ENCODE data around the gene NPC1.
A peak's percentile ranks its signal among the peaks of the same experiment; 100 is the strongest.
"Not testable (repeated sequence)": the region's sequence is repeated elsewhere in the genome, so short reads cannot be mapped to it uniquely, and the experiment has no call there.

Gene NPC1

DNA sequence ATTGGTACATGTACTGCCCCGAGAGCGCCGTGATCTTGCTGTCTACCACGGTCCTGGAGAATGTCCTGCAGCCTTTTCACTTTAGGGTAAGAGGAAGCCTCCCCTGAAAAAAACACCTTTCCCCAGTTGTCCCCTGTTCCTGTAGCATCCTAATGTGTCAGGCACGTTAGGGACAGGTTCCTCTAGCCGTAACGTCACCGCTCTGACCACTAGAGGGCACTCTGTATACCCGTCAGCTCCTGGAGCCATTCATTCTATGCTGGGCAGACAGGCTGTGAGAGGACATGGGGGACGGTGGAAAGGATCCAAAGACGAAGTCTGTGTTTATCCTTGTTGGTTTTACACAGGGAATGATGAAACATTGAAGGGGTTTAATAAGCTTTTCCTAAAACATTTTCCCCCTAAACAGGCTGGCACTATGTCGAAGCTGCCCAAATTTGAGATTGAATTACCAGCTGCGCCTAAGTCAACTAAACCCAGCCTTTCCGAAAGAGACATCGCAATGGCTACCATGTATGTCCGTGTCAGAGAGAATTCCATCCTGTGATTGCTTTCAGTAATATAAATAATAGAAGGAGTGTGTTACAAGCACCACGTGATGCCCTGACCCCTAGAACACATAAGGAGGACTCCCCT, 70.3 kb downstream of the NPC1 start:
- DNase-seq = peak; percentile 20

- DNase-seq = no peak
These were observed 73.7 kb downstream of the NPC1 start for GRCh38 chr18:23512641-23513040.

- not testable (repeated sequence) for DNase-seq
These were observed 74.1 kb downstream of the NPC1 start for GRCh38 chr18:23512216-23512615.

GRCh38 chr18:23510923-23511322, 75.4 kb downstream of the NPC1 start:
- DNase-seq = not testable (repeated sequence)

GRCh38 chr18:23506393-23506792, 79.9 kb downstream of the NPC1 start:
- no peak for DNase-seq

DNA sequence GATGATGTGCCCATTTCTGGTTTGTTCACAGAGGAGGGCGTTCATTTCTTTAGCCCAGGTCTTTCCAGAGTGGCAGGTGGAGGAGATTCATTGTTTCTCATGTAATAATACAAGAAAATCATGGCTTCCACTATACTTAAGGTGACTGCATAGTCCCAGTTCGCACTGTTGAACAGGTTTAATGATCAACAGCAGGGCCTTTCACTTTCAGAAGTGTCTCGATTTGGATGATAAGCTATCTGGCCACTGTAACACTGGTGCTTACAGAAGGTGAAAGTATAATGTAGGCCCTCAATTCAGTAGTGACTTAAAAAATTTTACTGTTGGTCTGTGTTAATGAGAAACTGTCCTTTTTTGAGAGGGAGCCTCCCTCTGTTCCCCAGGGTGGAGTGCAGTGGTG, 81.6 kb downstream of the NPC1 start:
- no peak for DNase-seq

DNA sequence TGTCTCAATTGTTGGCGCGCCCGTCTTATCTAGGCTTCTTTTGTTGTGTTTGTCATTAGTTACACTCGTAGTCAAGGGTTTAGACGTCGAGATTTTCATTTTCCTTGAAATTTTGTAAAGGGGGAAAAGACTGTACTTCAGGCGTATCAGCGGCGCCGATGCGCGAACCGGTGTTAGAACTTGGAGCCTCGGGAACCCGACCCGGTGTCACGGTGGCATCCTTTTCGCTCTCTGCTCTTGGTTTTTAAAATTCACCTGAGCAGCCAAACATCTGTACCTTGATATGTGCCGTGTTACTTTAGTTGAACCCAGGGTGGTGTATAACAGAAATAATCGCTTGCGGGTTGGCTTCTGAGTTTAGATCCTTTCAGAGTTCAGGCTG, 82.4 kb downstream of the NPC1 start:
- DNase-seq = no peak

DNA sequence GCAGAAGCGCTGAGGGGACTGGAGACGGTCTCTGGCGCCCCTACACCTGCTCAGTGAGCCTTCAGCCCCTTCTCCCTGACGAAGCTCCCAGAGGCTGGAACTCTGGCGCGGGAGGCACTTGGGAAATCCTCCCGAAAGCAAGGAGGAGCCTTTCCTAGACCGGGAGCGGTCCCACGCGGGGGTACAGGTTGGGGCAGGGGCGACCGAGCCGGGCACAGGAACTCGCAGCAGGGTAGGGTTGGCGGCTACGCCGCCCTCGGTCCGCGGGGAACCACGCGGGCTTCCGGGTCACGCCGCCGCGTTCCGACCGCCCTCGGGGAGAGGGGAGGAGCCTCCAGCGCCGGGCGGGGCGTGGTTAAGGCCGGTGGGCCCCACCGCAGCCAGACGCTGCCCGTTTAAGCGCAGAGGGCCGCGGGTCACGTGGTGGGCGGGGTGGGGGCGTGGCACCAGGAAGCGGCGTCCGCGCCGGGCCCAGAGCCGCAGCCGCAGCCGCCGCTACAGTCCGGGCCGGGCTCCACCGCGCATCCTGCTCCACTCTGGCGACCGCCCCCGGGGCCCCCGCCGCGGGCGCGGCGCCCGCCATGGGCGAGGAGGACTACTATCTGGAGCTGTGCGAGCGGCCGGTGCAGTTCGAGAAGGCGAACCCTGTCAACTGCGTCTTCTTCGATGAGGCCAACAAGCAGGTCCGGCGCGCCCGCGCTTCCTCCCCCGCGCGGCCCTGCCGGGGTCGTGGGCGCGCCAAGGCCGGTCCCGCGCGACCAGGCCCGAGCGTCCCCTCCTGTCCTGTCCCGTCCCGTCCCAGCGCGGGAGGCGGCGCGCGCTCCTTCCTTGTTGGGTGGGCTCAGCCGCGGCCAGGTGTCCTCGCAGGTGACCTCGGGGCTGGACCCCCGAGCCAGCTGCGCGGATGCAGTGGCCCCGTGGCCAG, 83.0 kb downstream of the NPC1 start, which contains the start of gene RMC1:
Gene RMC1, plus strand, starts transcription at position 474 of the 925 bp plus-strand sequence. Its CDS starts 108 bp downstream, at position 582.
- DNase-seq = peak; percentile 26

DNA sequence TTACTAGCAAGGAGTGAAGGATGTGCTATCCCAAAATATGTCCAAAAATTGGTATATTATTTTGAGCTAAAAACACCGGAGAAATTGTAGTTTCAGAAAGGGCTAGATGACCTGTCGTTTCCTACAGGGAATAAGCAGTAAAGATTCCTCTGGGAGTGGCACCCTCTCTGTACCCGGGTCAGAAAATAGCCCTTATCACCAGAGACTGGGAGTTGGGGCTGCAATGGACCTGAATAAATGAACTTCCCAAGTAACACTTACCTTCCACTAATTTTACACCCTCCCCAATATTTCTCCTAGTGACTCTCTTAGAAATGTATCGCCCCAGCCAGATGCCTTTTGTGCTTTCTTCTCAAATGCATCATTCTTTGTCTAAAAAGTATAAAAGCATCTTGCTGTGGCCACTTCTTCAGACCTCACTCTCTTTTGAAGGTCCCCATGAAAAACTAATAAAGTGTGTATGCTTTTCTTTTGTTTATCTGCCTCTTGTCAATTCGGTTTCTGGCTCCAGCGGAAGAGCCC, 83.7 kb downstream of the NPC1 start:
- DNase-seq = no peak

DNA sequence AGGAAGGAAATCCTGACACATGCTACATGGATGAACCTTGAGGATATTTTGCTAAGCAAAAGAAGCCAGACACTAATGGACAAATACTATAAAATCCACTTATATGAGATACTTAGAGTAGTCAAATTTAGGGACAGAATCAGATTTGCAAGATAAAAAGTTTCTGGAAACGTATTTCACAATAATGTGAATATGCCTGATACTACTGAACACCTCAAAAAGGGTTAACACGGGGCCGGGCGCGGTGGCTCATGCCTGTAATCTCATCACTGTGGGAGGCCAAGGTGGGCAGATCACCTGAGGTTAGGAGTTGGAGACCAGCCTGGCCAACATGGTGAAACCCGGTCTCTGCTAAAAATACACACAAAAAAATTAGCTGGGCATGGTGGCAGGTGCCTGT, 84.7 kb downstream of the NPC1 start:
- DNase-seq = no peak

- DNase-seq = no peak
These were observed 87.0 kb downstream of the NPC1 start for GRCh38 chr18:23499291-23499781.

- DNase-seq = peak; percentile 24
These were observed 87.4 kb downstream of the NPC1 start for GRCh38 chr18:23498877-23499276.

GRCh38 chr18:23498117-23498516, 88.2 kb downstream of the NPC1 start:
- DNase-seq = no peak

DNA sequence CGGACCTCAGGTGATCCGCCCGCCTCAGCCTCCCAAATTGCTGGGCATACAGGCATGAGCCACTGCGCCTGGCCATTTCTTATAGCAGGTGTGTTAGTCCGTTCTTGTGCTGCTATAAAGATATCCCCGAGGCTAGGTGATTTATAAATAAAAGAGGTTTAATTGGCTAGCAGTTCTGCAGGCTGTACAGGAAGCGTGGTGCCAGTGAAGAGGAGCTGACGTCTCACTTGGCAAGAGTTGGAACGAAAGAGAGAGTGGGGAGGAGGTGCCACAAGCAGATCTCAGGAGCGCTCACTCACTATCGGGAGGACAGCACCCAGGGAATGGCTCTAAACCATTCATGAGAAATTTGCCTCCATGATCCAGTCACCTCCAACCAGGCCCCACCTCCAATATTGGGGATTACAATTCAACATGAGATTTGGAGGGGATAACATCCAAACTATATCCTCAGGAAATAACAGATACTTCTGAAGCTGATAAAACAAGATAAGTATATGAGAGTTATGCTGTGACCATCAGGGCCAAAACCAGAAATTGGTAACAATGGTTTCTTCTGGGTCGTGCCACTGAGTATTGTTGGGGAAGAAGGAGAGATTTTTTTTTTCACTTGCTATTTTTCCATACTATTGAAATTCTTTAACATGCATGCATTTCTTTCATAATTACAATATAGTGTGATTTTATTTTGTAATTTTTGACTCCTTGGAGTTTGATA, 90.4 kb downstream of the NPC1 start:
- no peak for DNase-seq

DNA sequence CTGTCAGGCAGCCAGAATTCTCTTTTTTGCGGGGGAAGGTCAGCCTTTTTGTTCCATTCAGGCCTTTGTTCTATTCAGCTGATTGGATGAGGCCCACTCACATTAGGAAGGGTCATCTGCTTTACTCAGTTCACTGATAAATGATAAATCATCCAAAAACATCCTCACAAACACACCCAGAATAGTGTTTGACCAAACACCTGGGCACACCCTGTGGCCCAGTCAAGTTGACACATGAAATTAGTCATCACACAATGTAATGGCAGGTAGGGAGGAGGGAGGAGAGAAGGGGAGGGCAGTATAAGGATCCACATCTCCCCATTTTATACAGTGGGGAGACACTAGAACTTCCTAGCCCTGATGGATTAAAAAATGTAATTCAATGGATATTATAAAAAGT, 91.3 kb downstream of the NPC1 start:
- DNase-seq = no peak

DNA sequence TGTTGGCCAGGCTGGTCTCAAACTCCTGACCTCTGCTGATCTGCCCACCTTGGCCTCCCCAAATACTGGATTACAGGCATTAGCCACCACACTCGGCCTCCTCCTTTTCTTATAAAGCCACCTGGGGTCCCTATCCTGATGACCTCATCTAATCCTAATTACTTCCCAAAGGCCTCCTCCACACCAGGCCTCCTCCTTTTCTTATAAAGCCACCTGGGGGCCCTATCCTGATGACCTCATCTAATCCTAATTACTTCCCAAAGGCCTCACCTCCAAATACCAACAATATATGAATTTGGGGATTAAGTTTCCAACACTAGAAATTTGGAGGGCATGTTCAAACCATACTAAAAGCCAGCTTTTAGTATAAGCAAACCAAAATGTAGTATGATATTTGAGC, 92.7 kb downstream of the NPC1 start:
- no peak for DNase-seq

DNA sequence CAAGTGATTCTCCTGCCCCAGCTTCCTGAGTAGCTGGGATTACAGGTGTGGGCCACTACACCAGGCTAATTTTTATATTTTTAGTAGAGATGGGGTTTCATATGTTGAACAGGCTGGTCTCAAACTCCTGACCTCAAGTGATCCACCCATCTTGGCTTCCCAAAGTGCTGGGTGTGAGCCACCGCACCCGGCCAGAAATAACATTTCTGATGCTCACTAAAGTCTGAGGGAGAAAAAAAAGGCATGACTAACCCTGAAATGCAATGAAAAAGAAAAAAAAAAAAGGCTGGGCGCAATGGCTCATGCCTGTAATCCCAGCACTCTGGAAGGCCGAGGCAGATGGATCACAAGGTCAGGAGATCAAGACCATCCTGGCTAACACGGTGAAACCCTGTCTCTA, 96.7 kb downstream of the NPC1 start:
- not testable (repeated sequence) for DNase-seq

GRCh38 chr18:23487738-23488570, 98.4 kb downstream of the NPC1 start:
- no peak for DNase-seq

GRCh38 chr18:23485386-23485785, 100.9 kb downstream of the NPC1 start:
- DNase-seq = no peak

DNA sequence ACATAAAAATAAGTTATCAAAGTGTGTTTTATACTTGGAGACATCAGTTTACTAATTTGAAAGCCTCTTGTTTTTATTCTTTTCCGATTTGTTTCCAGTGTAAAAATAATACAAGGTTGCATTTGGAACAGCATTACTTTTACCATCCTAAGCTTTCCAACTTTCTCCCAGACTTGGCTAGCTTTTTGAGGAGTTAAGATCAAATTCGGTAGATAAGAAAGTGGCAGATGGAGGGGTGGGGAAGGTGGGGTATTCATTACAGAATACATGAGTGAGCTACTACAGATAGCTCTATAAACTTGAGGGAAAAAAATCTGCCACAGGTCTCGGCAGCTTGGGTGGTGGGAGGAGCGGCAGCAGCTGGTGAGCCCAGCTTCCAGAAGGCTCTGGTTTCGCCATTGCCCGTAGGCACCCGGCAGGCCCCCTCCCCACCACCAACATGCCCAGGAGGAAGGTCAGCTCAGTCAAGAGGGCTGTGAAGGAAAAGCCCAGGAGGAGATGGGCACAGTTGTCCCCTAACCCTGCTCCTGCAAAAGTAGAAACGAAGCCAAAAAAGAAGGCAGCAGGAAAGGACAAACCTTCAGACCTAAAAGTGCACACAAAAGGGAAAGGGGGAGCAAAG, 101.6 kb downstream of the NPC1 start:
- DNase-seq = no peak

Measured in NCI-H2081 treated with DMSO at 0.1 percent for 48 hours (cell line).